Calu3 (cell line): ENCODE data around the gene TRIM9. TPM values are rescaled to one million over a fixed set of nuclear protein-coding genes. Genes with fewer than 3 reads are reported as not detected.

ENCODE experiments used
- BruUV-seq: library from RNA; stranded (reverse); fragments of 400-500 nt; replicated peaks from 2 replicates; lab custom pipeline; 2021; lab: Mats Ljungman, UMichigan
- CTCF ChIA-PET: fragments of 300-600 bp; sonication (Branson Sonifier 250); formaldehyde crosslinking; loops from one replicate; lab custom pipeline; 2022; ENCODE audit warnings: antibody characterized with exemption; lab: Charles Lee
- DNase-seq: peaks from one replicate; pipeline ENCODE4 v3.0.0; 2022
- H3K27ac Mint-ChIP-seq: one replicate; pipeline ENCODE4 v1.8.0; 2022; ENCODE audit warnings: mixed read lengths; ENCODE audit not compliant: unreplicated experiment
- H3K27me3 Mint-ChIP-seq: one replicate; pipeline ENCODE4 v1.8.0; 2022; ENCODE audit warnings: mixed read lengths; ENCODE audit not compliant: unreplicated experiment
- H3K36me3 Mint-ChIP-seq: one replicate; pipeline ENCODE4 v1.8.0; 2022; ENCODE audit warnings: mild to moderate bottlenecking, moderate library complexity, mixed read lengths; ENCODE audit not compliant: insufficient read depth, unreplicated experiment
- H3K4me1 Mint-ChIP-seq: one replicate; pipeline ENCODE4 v1.8.0; 2022; ENCODE audit warnings: mild to moderate bottlenecking, low read depth, mixed read lengths; ENCODE audit not compliant: unreplicated experiment
- H3K4me3 Mint-ChIP-seq: one replicate; pipeline ENCODE4 v1.8.0; 2022; ENCODE audit warnings: mild to moderate bottlenecking, low read depth, moderate library complexity, mixed read lengths; ENCODE audit not compliant: unreplicated experiment
- H3K9me3 Mint-ChIP-seq: one replicate; pipeline ENCODE4 v1.8.0; 2022; ENCODE audit warnings: low read depth, mixed read lengths; ENCODE audit not compliant: unreplicated experiment
- CTCF ChIP-seq: fragments of 200-600 bp; IDR thresholded peaks from one replicate; pipeline ENCODE4 v1.8.0; 2022; ENCODE audit warnings: antibody characterized with exemption; ENCODE audit not compliant: unreplicated experiment
- intact Hi-C: fragments of 100-400 bp; cut with micrococcal nuclease; formaldehyde crosslinking; loops from one replicate; pipeline ENCODE4 v1.10.0; 2022; ENCODE audit not compliant: unreplicated experiment
- total RNA-seq: library from RNA; stranded (reverse); gene quantifications from 2 replicates; pipeline ENCODE4 v1.2.3, GENCODE V29; 2022

TRIM9 gene
- total RNA-seq, 1 experiment from 2014 or later = 1.6 TPM

DNA sequence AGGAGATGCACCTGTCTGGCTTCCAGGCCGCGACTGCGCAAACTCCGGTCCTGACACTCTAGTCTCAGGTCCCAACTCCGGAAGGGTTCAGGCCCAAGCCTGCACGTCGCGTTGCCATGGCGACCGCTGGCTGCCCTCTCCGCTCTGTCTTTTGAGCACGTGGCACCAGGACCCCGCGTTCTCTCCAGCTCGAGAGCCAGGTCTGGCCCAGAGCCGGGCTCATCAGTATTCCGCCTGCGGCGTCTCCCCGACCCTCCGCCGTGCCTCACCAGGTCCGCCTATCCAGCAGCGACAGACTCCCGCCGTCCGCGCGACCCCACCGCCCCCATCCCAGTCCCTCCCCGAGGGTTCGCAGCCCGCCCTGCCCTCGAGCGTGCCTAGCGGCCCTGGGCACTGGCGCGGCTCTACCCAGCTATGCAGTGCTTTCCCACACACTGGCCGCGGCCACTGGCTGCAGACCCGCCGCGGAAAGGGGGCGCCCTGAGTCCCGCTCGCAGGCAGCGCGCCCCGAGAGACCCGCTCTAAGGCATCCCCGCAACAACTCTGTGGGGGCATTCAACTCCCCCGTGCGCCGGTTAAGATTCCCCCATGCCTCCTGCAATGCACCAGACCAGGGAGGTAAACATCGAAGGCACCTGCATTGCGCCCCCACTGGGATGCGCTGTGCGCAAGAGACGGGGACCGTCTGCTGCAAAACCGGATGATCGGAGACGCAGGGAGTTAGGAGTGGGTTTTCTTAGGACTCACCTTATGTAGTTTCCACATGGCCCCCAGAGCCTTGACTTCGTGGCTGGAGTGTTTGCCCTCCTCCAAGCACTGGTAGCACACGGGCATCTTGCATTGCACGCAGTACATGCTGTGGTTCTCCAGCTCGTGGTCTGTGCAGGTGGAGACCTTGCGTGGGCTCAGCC, 1.3 kb downstream of the TRIM9 start:
- Mint-ChIP-seq H3K27ac (no peak overlapping the region), H3K4me3 (peak overlapping the region; percentile 84), H3K36me3 (peaks cover 16% of the 10 kb centered on the region), H3K4me1 (peaks cover 9% of the 10 kb centered on the region), H3K9me3 (no peaks in the 10 kb centered on the region), H3K27me3 (no peaks in the 10 kb centered on the region)
- BruUV-seq = no TSS peak
- no peak for DNase-seq
- CTCF ChIA-PET = interaction anchor here (1.7 kb wide), 1 partner anchor 129 kb away, joined by 8 read pairs; no protein-coding TSS in a partner anchor
- intact Hi-C loops = loop anchor here (2.0 kb wide), 1 partner anchor 133 kb away; no protein-coding TSS in a partner anchor
- TF ChIP-seq CTCF = no peak

DNA sequence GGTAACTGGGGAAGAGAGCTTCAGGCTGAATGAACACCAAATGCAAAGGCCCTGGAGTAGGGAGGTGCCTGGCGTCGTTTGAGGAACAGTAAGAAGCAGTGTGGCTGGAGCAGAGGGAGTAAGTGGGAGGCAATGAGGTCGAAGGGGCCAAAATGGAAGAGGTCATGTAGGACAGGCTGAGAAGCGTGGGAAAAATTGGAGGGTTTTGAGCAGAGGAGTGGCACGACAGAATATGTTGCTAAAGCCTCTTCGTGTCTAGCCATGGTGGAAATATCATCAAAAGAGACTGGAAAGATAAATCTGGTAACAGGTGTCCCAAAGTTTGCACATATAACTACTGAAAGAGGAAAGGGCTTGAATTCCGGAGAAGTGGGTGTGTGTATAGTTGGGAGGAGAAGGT, 1.9 kb downstream of the TRIM9 start:
- BruUV-seq = no TSS peak
- CTCF ChIA-PET = no interaction called here
- intact Hi-C loops = no loop called here
- Mint-ChIP-seq H3K9me3 (no peaks in the 10 kb centered on the region), H3K36me3 (peaks cover 16% of the 10 kb centered on the region), H3K4me3 (peak overlapping the region; percentile 2), H3K27ac (no peak overlapping the region), H3K4me1 (peaks cover 9% of the 10 kb centered on the region), H3K27me3 (no peaks in the 10 kb centered on the region)
- no peak for DNase-seq
- no peak for TF ChIP-seq CTCF

- no peak overlapping the region for H3K27ac Mint-ChIP-seq
- DNase-seq = no peak
- TF ChIP-seq CTCF = no peak
- peaks cover 26% of the 10 kb centered on the region for H3K4me1 Mint-ChIP-seq
- intact Hi-C loops = no loop called here
- no peak overlapping the region for H3K4me3 Mint-ChIP-seq
- no TSS peak for BruUV-seq
- no peaks in the 10 kb centered on the region for H3K27me3 Mint-ChIP-seq
- no peaks in the 10 kb centered on the region for H3K9me3 Mint-ChIP-seq
- peaks cover 10% of the 10 kb centered on the region for H3K36me3 Mint-ChIP-seq
- CTCF ChIA-PET = no interaction called here
Observed at GRCh38 chr14:51089278-51089677, 5.6 kb downstream of the TRIM9 start.

GRCh38 chr14:51087031-51087441, 7.9 kb downstream of the TRIM9 start:
- H3K36me3 Mint-ChIP-seq = peaks cover 10% of the 10 kb centered on the region
- intact Hi-C loops = no loop called here
- TF ChIP-seq CTCF = no peak
- peak overlapping the region; percentile 2 for H3K4me3 Mint-ChIP-seq
- BruUV-seq = no TSS peak
- H3K4me1 Mint-ChIP-seq = peaks cover 17% of the 10 kb centered on the region
- DNase-seq = peak; percentile 85
- no peaks in the 10 kb centered on the region for H3K9me3 Mint-ChIP-seq
- no peaks in the 10 kb centered on the region for H3K27me3 Mint-ChIP-seq
- H3K27ac Mint-ChIP-seq = peak overlapping the region; percentile 48
- CTCF ChIA-PET = no interaction called here
